WTC11 (cell line): Measurements from ENCODE around the gene NSD1. TPM values are rescaled to one million over a fixed set of nuclear protein-coding genes. Genes with fewer than 3 reads are reported as not detected.

Source experiments
- ATAC-seq: fragments of 200-7000 bp; cut with Tn5 transposase; 2 replicates; pipeline ENCODE4 v1.10.0; 2021; ENCODE audit warnings: mild to moderate bottlenecking, moderate library complexity
- CTCF ChIA-PET: fragments of 300-600 bp; sonication (Branson Sonifier 250); formaldehyde crosslinking; loops from one replicate; lab custom pipeline; 2021; ENCODE audit warnings: antibody characterized with exemption; lab: Charles Lee
- POLR2A ChIA-PET: fragments of 350-600 bp; sonication (Branson Sonifier 250); formaldehyde crosslinking; loops from one replicate; lab custom pipeline; 2021; ENCODE audit warnings: antibody characterized with exemption; lab: Charles Lee
- DNase-seq: peaks from one replicate; pipeline ENCODE4 v3.0.0; 2021; ENCODE audit warnings: low spot score
- H3K27ac Mint-ChIP-seq: 2 replicates; pipeline ENCODE4 v1.8.0; 2021; ENCODE audit warnings: mixed read lengths
- H3K27me3 Mint-ChIP-seq: 2 replicates; pipeline ENCODE4 v1.8.0; 2021; ENCODE audit warnings: low read depth, mild to moderate bottlenecking, moderate library complexity, mixed read lengths
- H3K36me3 Mint-ChIP-seq: 2 replicates; pipeline ENCODE4 v1.8.0; 2021; ENCODE audit warnings: mixed read lengths
- H3K4me1 Mint-ChIP-seq: 2 replicates; pipeline ENCODE4 v1.8.0; 2022; ENCODE audit warnings: mixed read lengths
- H3K4me3 Mint-ChIP-seq: 2 replicates; pipeline ENCODE4 v1.8.0; 2021; ENCODE audit warnings: mild to moderate bottlenecking, moderate library complexity, mixed read lengths
- H3K9me3 Mint-ChIP-seq: 2 replicates; pipeline ENCODE4 v1.8.0; 2021; ENCODE audit warnings: mixed read lengths
- CREB1 ChIP-seq: sonication (generic); formaldehyde crosslinking; IDR thresholded peaks from 2 replicates; pipeline ENCODE4 v1.8.0; 2023; ENCODE audit warnings: mild to moderate bottlenecking, missing genetic modification reagents
- CREM ChIP-seq: sonication (generic); formaldehyde crosslinking; IDR thresholded peaks from 2 replicates; pipeline ENCODE4 v1.8.1; 2022; ENCODE audit warnings: mild to moderate bottlenecking, missing genetic modification reagents, moderate library complexity
- ELF4 ChIP-seq: sonication (generic); formaldehyde crosslinking; IDR thresholded peaks from 2 replicates; pipeline ENCODE4 v1.8.1; 2022; ENCODE audit warnings: low read depth, mild to moderate bottlenecking, moderate library complexity, missing genetic modification reagents
- EMX1 ChIP-seq: fragments of 250-450 bp; sonication (Bioruptor Pico); IDR thresholded peaks from 2 replicates; pipeline ENCODE4 v1.8.0; 2021; ENCODE audit warnings: mild to moderate bottlenecking
- IRF2 ChIP-seq: sonication (generic); formaldehyde crosslinking; IDR thresholded peaks from 2 replicates; pipeline ENCODE4 v1.8.0; 2022; ENCODE audit warnings: low read depth, missing genetic modification reagents, borderline replicate concordance
- JUN ChIP-seq: sonication (generic); formaldehyde crosslinking; IDR thresholded peaks from 2 replicates; pipeline ENCODE4 v1.8.0; 2023; ENCODE audit warnings: mild to moderate bottlenecking, missing genetic modification reagents
- MYBL2 ChIP-seq: sonication (generic); formaldehyde crosslinking; IDR thresholded peaks from 2 replicates; pipeline ENCODE4 v1.8.1; 2023; ENCODE audit warnings: mild to moderate bottlenecking, moderate library complexity, missing genetic modification reagents
- NFATC4 ChIP-seq: fragments of 250-450 bp; sonication (Bioruptor Pico); IDR thresholded peaks from 2 replicates; pipeline ENCODE4 v1.9.0; 2021; ENCODE audit warnings: mild to moderate bottlenecking
- NFE2L1 ChIP-seq: sonication (generic); formaldehyde crosslinking; IDR thresholded peaks from 2 replicates; pipeline ENCODE4 v1.8.1; 2023; ENCODE audit warnings: missing genetic modification reagents
- NR2C2 ChIP-seq: sonication (generic); formaldehyde crosslinking; IDR thresholded peaks from 2 replicates; pipeline ENCODE4 v1.8.0; 2022; ENCODE audit warnings: mild to moderate bottlenecking, missing genetic modification reagents
- OVOL2 ChIP-seq: fragments of 250-450 bp; sonication (Bioruptor Pico); IDR thresholded peaks from 2 replicates; pipeline ENCODE4 v1.9.0; 2021; ENCODE audit warnings: mild to moderate bottlenecking, borderline replicate concordance
- PRRX2 ChIP-seq: fragments of 250-450 bp; sonication (Bioruptor Pico); IDR thresholded peaks from 2 replicates; pipeline ENCODE4 v1.8.0; 2021; ENCODE audit warnings: mild to moderate bottlenecking
- ZBTB21 ChIP-seq: sonication (generic); formaldehyde crosslinking; IDR thresholded peaks from 2 replicates; pipeline ENCODE4 v1.8.1; 2023; ENCODE audit warnings: mild to moderate bottlenecking, missing genetic modification reagents, borderline replicate concordance
- ZNF671 ChIP-seq: fragments of 250-450 bp; sonication (Bioruptor Pico); IDR thresholded peaks from 2 replicates; pipeline ENCODE4 v1.8.0; 2021; ENCODE audit warnings: mild to moderate bottlenecking
- total RNA-seq: library from RNA; stranded (reverse); gene quantifications from 3 replicates; pipeline ENCODE4 v1.2.3, GENCODE V29; 2021
- TF ChIP-seq, protein P1 (sequence below): sonication (generic); formaldehyde crosslinking; IDR thresholded peaks from 2 replicates; pipeline ENCODE4 v1.8.0; 2022; ENCODE audit warnings: missing genetic modification reagents
- TF ChIP-seq, protein P2 (sequence below): sonication (generic); formaldehyde crosslinking; IDR thresholded peaks from 2 replicates; pipeline ENCODE4 v1.8.1; 2022; ENCODE audit warnings: mild to moderate bottlenecking, moderate library complexity, missing genetic modification reagents
- TF ChIP-seq, protein P3 (sequence below): sonication (generic); formaldehyde crosslinking; IDR thresholded peaks from 2 replicates; pipeline ENCODE4 v1.8.1; 2022; ENCODE audit warnings: mild to moderate bottlenecking, missing genetic modification reagents, moderate library complexity, borderline replicate concordance
- TF ChIP-seq, protein P4 (sequence below): fragments of 200-600 bp; IDR thresholded peaks from 2 replicates; pipeline ENCODE4 v1.8.0; 2022; ENCODE audit warnings: antibody characterized with exemption
- TF ChIP-seq, protein P5 (sequence below): fragments of 250-450 bp; sonication (Bioruptor Pico); IDR thresholded peaks from 2 replicates; pipeline ENCODE4 v1.9.0; 2021; ENCODE audit warnings: mild to moderate bottlenecking

The NSD1 gene
- total RNA-seq, 1 experiment from 2014 or later: 148 TPM

DNA sequence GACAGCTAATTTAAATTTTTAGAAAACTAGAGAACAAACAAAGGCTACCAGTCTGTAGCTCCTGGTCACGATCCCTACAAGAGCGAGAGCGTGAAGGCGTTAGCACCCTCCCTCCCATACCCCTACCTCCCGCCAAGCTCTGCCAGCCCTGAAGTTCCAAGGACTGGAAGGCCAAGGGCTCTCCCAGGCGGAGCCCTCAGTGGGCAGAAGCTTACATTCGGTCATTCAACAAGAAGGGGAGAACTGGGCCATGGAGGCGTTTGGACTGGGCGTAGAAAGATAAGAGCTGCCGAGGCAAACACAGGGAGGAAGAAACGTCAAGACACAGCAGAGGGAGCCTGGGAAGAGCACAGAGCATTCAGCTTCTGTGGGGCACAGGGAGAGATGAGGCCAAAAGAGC is 175.2 kb downstream of the NSD1 start:
- ChIA-PET POLR2A (interaction anchor here (1.2 kb wide), 2 partner anchors 139 to 175 kb away, joined by 3 read pairs; partner anchors contain the start of gene NSD1), CTCF (interaction anchor here (0.9 to 4.5 kb wide), 27 partner anchors 11 to 245 kb away, joined by 3 to 91 read pairs (median 13); partner anchors contain the start of genes FGFR4, GRK6, NSD1 and PFN3)
- no peak for DNase-seq
- H3K4me3 Mint-ChIP-seq: no peak overlapping the region
- H3K4me1 Mint-ChIP-seq: peaks cover 28% of the 10 kb centered on the region
- no peaks in the 10 kb centered on the region for H3K27me3 Mint-ChIP-seq
- peaks cover 29% of the 10 kb centered on the region for H3K36me3 Mint-ChIP-seq
- ATAC-seq: no peak
- H3K27ac Mint-ChIP-seq: 0 out of 2 replicates have a peak overlapping the region, but pooled peaks have one; percentile 5
- H3K9me3 Mint-ChIP-seq: no peaks in the 10 kb centered on the region
- TF ChIP-seq EMX1 (CRISPR knock-in tag) (no peak), ZBTB21 (CRISPR knock-in tag) (no peak), PRRX2 (CRISPR knock-in tag) (no peak), ELF4 (CRISPR knock-in tag) (no peak), CREM (CRISPR knock-in tag) (no peak), IRF2 (no peak), OVOL2 (CRISPR knock-in tag) (no peak), MYBL2 (CRISPR knock-in tag) (no peak), NFATC4 (CRISPR knock-in tag) (no peak), ZNF671 (CRISPR knock-in tag) (no peak), CREB1 (no peak), NFE2L1 (CRISPR knock-in tag) (no peak), NR2C2 (CRISPR knock-in tag) (no peak), JUN (CRISPR knock-in tag) (no peak)
- TF ChIP-seq, protein P1, sequence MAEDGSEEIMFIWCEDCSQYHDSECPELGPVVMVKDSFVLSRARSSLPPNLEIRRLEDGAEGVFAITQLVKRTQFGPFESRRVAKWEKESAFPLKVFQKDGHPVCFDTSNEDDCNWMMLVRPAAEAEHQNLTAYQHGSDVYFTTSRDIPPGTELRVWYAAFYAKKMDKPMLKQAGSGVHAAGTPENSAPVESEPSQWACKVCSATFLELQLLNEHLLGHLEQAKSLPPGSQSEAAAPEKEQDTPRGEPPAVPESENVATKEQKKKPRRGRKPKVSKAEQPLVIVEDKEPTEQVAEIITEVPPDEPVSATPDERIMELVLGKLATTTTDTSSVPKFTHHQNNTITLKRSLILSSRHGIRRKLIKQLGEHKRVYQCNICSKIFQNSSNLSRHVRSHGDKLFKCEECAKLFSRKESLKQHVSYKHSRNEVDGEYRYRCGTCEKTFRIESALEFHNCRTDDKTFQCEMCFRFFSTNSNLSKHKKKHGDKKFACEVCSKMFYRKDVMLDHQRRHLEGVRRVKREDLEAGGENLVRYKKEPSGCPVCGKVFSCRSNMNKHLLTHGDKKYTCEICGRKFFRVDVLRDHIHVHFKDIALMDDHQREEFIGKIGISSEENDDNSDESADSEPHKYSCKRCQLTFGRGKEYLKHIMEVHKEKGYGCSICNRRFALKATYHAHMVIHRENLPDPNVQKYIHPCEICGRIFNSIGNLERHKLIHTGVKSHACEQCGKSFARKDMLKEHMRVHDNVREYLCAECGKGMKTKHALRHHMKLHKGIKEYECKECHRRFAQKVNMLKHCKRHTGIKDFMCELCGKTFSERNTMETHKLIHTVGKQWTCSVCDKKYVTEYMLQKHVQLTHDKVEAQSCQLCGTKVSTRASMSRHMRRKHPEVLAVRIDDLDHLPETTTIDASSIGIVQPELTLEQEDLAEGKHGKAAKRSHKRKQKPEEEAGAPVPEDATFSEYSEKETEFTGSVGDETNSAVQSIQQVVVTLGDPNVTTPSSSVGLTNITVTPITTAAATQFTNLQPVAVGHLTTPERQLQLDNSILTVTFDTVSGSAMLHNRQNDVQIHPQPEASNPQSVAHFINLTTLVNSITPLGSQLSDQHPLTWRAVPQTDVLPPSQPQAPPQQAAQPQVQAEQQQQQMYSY (CRISPR knock-in tag): no peak
- TF ChIP-seq, protein P2, sequence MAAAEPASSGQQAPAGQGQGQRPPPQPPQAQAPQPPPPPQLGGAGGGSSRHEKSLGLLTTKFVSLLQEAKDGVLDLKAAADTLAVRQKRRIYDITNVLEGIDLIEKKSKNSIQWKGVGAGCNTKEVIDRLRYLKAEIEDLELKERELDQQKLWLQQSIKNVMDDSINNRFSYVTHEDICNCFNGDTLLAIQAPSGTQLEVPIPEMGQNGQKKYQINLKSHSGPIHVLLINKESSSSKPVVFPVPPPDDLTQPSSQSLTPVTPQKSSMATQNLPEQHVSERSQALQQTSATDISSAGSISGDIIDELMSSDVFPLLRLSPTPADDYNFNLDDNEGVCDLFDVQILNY (CRISPR knock-in tag): no peak
- TF ChIP-seq, protein P3, sequence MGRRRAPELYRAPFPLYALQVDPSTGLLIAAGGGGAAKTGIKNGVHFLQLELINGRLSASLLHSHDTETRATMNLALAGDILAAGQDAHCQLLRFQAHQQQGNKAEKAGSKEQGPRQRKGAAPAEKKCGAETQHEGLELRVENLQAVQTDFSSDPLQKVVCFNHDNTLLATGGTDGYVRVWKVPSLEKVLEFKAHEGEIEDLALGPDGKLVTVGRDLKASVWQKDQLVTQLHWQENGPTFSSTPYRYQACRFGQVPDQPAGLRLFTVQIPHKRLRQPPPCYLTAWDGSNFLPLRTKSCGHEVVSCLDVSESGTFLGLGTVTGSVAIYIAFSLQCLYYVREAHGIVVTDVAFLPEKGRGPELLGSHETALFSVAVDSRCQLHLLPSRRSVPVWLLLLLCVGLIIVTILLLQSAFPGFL: no peak
- TF ChIP-seq, protein P4, sequence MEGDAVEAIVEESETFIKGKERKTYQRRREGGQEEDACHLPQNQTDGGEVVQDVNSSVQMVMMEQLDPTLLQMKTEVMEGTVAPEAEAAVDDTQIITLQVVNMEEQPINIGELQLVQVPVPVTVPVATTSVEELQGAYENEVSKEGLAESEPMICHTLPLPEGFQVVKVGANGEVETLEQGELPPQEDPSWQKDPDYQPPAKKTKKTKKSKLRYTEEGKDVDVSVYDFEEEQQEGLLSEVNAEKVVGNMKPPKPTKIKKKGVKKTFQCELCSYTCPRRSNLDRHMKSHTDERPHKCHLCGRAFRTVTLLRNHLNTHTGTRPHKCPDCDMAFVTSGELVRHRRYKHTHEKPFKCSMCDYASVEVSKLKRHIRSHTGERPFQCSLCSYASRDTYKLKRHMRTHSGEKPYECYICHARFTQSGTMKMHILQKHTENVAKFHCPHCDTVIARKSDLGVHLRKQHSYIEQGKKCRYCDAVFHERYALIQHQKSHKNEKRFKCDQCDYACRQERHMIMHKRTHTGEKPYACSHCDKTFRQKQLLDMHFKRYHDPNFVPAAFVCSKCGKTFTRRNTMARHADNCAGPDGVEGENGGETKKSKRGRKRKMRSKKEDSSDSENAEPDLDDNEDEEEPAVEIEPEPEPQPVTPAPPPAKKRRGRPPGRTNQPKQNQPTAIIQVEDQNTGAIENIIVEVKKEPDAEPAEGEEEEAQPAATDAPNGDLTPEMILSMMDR: no peak
- TF ChIP-seq, protein P5, sequence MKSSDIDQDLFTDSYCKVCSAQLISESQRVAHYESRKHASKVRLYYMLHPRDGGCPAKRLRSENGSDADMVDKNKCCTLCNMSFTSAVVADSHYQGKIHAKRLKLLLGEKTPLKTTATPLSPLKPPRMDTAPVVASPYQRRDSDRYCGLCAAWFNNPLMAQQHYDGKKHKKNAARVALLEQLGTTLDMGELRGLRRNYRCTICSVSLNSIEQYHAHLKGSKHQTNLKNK (CRISPR knock-in tag): no peak
